Measurements from ENCODE around the gene POTEC.
"Not testable (repeated sequence)": the region's sequence is repeated elsewhere in the genome, so short reads cannot be mapped to it uniquely, and the experiment has no call there.

The POTEC gene

DNA sequence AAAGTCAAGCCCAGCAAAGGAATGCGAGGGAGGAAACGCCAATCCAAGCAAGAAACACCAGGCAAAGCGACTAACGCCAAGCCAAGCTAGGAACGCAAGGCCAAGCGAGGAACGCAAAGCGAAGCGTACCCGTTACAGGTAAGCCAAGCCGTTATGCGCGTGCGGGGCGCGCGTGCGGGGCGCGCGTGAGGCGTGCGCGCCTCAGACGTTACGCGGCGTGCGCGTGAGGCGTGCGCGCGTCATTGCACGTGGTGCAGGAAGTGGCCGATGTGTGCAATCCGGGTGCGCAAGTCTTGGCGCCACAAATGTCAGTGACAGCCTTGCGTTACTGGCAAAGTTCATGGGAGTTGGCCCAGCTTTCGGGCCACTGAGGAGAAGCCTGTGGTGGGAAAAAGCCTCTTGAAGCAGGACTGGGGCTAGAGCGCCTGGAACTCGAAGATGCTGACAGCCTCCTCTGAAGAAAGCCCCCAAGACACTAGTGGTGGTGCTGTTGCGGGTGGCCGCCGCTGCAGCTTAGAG lies at the start of gene POTEC:
Gene POTEC, minus strand, starts transcription at position 155 of the 519 bp plus-strand sequence. CDS start 454 bp downstream, outside the sequence.
- DNase-seq = not testable (repeated sequence)

DNA sequence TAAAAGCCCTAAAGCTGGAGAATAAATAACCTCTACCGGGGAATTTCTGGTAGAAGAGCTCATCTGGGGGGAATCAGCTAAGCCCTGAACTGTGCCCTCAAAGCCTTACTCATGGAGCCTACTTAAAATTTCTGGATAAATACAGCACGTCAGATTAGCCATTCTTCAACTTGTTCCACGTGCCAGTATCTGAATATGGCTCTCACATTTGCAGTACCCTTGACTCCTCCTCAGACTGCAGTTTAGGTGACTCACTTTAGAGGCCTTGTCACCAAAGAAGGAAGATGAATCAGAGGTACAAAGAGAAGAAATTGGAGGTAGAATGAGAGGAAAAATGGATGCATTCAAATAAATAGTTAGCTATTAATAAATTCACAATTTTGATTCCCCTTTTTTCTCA lies 34.6 kb upstream of the POTEC start:
- DNase-seq = no peak

DNA sequence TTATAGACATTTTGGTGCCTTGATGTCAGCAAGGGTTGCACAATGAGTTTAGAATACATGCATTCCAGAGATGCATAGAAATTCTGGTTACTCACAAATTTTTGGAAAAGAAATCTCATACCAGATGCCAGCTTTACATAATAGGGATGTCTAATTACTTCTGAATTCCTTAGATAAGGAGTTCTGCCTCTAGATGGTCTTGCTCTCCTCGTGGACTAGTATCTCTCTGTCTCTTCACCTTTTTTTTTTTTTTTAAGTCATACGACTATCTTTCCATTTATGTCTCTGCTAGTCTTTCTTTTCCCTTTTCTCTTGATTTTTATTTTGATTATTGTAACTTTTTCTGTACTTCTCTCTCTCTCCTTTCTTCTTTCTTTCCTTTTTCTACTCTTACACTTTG lies 16.1 kb upstream of the POTEC start:
- DNase-seq = not testable (repeated sequence)

DNA sequence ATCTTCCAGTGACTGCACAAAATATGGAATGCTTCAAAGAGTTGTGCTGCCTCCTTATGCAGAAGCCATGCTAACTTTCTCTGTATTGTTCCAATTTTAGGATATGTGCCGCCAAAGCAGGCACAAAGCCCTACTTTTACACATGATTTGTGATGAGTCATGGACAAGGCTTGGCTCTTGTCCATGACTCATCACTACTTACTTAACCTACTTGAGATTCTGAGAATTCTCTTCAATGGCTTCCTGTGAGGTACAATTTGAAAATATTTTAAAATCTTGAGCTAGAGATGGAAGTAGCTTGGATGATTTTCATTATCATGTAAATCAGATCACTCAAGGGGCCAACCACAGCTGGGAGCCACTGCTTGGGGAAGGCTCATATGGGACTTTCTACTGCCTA lies 11.7 kb downstream of the POTEC start:
- not testable (repeated sequence) for DNase-seq

DNA sequence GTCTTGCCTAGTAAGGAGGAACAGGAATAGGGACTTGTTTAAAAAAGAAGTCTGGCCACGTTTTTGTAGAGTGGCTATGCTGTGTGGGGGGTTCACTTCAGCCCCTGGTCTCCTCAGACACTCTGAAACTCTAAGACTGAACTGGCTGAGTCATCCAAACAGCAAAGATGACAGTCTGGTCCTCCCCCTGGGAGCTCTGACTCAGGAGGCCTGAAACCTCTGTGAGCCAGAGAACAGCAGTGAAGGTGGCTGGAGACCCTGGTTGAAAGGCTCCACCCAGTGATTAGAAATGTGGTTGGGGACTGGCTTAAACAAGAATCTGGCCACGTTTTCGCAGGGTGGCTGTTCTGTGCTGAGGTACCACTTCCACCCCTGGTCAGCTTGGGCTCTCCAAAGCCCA lies 32.7 kb downstream of the POTEC start:
- not testable (repeated sequence) for DNase-seq

DNA sequence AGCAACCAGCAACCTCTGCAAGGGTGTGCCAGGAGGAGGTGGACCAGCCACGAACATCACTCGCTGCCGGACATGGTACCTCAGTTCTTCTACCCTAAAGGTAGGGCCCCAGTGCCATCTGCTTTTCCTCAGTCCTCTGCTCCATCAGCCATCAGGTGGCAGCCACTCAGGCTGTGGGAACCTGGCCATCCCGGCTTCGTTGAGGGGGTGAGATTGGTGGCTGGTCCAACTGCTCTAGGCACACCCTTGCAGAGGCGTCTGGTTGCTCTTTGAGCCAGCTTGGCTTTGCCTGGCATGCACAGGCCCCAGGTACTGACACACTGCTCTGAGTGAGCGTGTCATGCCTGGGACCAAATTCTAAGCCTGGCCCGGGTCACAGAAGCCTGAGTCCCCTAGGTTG lies 39.7 kb downstream of the POTEC start:
- not testable (repeated sequence) for DNase-seq

DNA sequence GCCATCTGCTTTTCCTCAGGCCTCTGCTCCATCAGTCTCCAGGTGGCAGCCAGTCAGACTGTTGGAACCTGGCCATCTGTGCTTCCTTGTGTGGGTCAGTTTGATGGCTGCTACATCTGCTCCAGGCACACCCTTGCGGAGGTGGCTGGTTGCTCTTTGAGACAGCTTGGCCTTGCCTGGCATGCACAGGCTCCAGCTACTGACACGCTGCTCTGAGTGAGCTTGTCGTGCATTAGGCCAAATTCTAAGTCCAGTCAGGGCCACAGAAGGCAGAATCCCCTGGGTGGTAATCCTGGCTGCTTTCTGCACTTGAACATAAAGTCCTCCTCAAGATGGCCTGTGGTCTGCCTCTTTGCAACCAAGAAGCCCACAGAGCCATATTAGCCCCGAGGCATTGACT lies 41.5 kb downstream of the POTEC start:
- not testable (repeated sequence) for DNase-seq

DNA sequence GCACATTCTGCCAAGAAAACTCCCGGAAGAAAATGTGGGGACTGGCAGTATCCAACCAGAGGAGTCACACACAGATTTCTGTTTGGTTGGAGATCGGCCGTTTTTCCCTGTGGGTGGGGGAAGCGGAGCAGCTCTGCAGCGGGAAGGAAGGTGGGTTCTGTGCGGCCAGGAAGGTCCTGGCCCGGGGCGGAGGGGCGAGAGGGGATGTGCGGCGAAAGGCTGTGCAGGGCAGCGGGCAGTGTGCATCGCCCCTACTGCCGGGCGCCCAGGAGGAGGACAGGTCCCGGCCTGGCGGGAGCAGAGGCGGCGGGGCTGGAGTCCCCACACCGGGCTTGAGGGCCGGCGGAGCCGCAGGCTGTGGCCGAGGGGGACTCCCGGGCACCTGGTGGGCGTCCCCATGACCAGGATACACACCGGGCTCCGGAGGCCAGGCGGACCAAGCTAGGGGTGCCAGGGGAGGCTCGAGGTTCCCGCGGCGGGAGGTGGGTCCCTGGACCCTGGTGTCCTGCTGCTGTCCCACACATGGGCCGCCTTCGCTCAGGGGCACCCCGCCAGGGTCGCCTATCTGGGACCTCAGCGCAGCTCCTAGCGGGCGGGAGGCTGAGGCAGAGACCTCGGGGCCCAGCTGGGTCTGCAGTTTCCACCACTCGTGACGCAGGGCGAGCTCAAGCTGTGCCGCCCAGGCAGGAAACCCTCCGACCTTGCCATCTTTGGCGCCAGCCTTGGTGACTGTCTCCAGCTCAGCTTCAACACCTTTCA lies 54.0 kb downstream of the POTEC start:
- not testable (repeated sequence) for DNase-seq

DNA sequence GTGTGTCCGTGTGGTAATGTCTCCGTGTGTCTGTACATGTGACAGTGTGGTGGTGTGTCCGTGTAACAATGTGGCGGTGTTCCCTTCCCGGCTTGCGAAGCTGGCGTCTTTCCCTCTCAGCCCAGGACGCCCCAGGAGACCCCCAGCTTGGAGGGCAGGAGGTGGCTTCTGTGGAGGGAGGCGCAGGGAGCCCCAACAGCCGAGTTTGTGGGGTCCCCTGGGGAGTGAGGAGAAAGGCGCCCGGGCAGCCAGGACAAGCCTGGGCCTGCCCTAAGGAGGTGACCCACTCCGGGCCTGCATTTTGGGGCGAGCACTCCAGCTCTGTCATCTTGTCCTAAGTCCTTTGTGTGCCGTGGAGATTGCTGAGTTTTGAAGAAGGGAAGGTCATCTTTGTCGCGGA lies 54.6 kb downstream of the POTEC start:
- not testable (repeated sequence) for DNase-seq

DNA sequence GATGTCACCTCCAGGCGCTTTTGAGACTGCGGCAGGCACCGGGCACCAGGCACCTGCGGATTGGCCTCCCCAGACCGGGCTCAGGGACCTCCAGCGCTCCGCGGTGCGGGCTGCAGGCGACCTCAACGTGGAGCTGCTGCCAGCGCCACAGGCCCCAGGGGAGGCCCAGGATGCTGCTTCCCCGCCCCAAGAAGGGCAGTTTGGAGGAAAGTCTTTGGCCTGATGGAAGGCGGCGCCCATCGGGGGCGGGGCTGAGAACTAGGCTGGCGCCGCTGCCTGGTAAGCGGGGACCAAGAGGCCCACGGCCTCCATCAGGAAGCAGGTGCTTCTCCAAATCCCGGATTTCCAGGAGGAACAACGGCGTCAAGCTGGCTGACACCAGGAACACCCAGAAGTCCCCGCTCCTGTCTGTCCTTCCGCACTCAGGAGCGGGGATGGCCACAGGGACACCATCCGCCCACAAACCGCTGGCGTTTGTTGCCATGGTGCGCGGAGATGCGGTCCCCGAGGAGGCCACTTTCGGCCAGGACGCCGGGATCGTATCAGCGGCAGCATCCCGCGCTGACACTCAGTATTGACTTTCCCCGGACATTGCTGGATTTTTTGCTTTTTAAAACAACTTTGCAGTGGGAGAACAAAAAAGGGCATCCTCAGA lies 56.3 kb downstream of the POTEC start:
- not testable (repeated sequence) for DNase-seq

DNA sequence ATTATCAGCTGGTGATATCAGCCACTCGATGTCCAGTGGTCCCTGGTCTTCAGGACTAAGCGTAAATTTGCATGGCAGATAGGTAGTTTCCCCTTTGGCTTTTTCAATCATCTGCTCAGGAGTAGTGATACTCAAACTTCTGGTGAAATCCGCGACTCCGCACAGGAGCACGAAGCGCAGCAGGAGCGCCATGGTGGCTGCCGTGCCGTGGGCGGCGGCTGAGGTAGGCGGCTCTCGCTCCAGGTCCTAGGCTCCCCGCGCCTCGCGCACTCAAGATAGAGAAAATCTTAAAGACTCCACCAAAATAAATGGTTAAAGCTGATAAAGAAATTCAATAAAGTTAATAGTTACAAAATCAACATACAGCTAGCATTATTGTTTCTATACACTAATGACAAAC lies 64.3 kb downstream of the POTEC start:
- not testable (repeated sequence) for DNase-seq

DNA sequence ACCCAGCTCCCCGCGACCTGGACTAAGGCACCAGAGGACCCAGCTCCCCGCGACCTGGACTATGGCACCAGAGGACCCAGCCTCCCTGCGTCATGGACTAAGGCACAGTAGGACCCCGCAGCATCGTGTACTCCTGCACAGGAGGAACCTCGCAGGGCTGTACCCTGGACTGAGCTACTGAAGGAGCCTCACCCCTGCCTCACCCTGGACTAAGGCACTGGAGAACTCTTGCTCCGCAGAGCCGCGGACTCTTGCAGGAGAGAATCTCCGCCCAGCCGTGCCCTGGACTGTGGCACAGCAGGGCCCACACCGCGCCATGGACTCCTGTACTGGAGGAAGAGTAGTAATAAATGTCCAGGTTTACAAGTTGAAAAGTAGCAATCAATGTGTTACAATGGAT lies 67.9 kb downstream of the POTEC start:
- DNase-seq = not testable (repeated sequence)

DNA sequence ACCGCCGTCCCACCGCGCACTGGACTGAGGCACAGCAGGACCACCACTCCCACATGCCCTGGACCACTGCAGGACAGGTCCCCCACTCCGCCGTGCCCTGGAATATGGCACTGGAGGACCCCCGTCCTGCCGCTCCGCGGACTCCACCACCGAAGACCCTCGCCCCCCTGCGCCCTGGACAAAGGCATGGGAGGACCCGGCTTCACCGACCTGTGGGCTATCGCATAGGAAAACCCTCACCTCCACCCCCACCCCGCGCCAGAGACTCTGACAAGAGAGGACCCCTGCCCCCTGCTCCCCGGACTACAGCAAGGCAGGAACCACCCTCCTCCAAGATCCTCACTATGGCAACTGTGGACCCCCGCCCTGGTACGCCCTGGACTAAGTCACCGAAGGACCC lies 68.6 kb downstream of the POTEC start:
- not testable (repeated sequence) for DNase-seq

DNA sequence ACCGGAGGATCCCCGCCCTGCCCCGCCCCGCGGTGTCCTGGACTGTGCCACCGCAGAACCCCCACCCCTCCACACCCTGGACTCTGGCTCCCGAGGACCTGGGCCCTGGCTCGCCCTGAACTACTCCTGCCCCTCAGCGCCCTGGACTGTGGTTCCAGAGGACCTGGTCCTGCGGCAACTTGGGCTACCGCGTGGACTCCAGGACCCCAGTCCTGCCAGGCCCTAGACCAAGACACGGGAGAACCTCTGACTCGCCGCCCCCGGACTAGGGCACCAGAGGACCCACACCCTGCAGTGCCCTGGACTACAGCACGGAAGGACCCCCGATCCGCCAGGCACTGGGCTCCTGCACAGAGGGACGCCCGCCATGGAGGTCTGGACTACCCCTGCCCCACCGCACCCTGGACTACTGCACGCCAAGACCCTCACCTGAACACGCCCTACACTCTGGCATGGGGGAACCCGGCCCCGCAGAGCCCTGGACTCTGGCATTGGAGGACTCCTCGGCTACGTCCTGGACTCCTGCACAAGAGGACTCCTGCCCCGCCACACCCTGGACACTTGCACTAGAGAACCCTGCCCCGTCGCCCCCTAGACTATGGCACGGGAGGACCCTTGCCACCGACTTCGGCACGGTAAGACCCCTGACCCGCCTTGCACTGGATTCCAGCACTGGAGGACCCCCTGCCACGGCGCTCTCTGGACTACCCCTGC lies 69.2 kb downstream of the POTEC start:
- not testable (repeated sequence) for DNase-seq

DNA sequence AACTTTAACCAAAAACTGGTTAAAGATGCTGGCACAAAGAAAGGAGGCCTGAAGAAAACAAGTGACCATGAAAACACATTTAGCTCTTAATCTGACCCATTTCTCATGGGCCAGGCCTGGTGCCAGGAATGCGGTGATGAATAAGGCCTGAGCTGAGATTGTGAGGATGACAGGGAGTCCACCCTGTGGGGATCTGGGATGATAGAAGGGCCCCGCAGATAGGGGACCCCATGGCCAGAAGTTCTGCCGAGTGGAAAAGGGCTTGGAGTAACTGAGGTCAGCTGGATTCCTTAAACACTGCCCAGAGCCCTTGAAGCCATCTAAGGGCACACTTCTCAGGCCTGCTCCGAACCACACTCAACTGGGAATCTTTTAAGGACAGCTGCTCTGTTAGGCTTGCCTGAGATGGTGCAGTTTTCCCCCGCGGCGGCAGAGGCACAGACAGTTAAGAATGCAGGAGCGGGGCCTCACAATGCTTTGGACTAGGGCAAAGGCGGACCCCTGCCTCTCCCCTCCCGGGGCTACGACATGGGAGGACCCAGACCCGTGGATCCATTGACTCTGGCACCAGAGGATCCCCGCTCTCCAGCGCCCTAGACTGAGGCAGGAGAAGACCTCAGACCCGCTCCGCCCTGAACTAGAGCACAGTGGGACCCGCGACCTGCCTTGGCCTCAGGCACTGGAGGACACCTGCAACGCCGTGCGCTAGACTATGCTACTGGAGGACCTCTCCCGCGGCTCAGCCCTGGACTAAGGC lies 70.0 kb downstream of the POTEC start:
- DNase-seq = not testable (repeated sequence)

DNA sequence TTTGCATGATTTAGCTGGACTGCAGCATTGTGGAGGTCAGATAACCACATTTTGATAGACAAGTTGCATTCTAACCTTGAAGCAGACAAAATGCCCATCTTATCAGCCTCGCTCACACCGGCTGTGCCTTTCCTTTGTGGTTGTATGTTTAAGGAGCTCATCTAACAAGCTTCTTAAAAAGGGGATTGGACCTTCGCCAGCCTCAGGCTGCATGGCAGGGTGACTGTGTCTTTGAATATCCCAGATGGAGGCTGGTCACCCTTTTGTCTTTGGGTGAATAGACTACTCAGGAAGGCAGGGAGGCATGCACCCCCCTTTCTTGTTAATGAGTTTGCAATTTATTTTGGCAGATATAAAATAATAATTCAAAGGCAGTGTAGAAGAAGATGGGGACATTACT lies 72.1 kb downstream of the POTEC start:
- DNase-seq = not testable (repeated sequence)

DNA sequence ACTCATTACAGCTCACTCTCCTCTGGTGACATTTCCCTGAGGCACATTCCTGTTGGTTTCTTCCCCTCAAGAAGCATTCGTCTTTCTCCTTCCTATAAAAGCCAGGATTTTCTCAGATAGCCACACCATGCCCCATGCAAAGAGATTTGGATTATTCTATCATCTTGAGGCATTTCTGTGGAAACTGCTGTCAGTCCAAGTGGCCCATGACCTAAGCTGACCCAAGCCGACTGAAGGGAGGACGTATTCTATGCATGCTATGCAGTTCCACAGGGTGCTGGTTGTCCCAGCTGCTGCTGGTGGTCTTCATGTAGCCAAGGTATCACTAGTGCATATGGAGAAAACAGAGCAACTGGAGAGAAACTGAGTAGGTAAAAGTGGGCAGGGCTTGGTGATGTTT lies 73.0 kb downstream of the POTEC start:
- not testable (repeated sequence) for DNase-seq

DNA sequence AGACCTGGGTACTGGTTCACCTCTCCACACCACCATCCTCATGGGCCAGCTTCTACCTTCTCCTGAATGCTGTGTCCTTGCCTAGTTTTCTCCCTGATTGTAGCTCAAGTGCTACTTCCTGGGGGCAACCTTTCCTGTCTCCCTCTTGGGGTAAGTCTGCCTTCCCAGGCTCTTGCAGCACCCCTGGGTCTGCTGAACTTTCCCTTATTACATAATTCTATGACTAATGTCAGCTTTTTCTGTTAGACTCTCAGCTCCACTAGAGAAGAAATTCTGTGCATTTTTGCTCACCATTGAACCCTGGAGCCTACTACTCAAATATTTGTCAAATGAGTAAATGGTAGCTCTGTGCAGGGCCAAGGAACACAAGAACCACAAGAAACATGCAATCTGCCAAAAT lies 73.4 kb downstream of the POTEC start:
- not testable (repeated sequence) for DNase-seq

DNA sequence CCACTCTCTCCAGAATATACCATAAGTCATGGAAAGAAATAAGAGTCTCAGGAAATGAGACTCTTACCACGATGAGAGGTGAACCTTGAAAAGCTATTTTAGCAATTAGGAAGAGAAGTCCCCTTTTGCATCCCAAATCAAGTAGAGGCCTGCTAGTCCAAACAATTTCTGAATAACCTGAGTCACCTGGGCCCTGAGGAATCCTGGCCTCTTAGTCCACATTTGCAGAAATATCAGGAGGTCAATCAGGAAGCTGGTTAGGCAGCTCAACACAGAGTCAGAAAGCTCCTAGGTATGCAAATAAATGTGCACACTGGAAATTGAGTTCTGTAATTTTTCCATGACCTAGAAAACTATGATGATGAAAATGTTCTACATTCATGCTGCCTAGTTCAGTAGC lies 77.4 kb downstream of the POTEC start:
- not testable (repeated sequence) for DNase-seq

Data from GF-D8 (cell line).